IMR-90 (cell line): ENCODE measurements around the gene SPCS2. TPM values are rescaled to one million over a fixed set of nuclear protein-coding genes. Genes with fewer than 3 reads are reported as not detected.

Experiments
- ATAC-seq: fragments of 200-7000 bp; cut with Tn5 transposase; 2 replicates; pipeline ENCODE4 v1.9.1; 2020; ENCODE audit warnings: low read depth, mild to moderate bottlenecking, moderate library complexity
- BruUV-seq: library from RNA; stranded (reverse); fragments of 400-500 nt; replicated peaks from 2 replicates; lab custom pipeline; 2021; lab: Mats Ljungman, UMichigan
- CTCF ChIA-PET: fragments of 300-600 bp; formaldehyde crosslinking; extraction: SDS; loops from one replicate; lab custom pipeline; 2021; ENCODE audit warnings: antibody characterized with exemption; lab: Yijun Ruan, JAX
- POLR2A ChIA-PET: fragments of 300-600 bp; sonication (Branson Sonifier 250); formaldehyde crosslinking; loops from one replicate; lab custom pipeline; 2022; ENCODE audit warnings: antibody characterized with exemption; ENCODE audit not compliant: unreplicated experiment; lab: Charles Lee
- DNase-seq: peaks from one replicate; pipeline ENCODE4 v3.0.0; 2013
- H2AFZ ChIP-seq: replicated peaks from 2 replicates; pipeline ENCODE3; 2013; ENCODE audit warnings: low read length, mild to moderate bottlenecking; ENCODE audit not compliant: poor library complexity
- H2AK5ac ChIP-seq: 2 replicates; pipeline ENCODE4 v1.6.1; 2013; ENCODE audit warnings: low read depth, low read length, inconsistent platforms
- H2AK9ac ChIP-seq: replicated peaks from 2 replicates; pipeline ENCODE3; 2013; ENCODE audit warnings: mild to moderate bottlenecking, low read depth, low read length, moderate library complexity; ENCODE audit not compliant: poor library complexity
- H2BK120ac ChIP-seq: 2 replicates; pipeline ENCODE4 v1.6.1; 2013; ENCODE audit warnings: low read depth, low read length, inconsistent platforms
- H2BK15ac ChIP-seq: 3 replicates; pipeline ENCODE4 v1.6.1; 2013; ENCODE audit warnings: low read depth, low read length, inconsistent platforms
- H2BK20ac ChIP-seq: 2 replicates; pipeline ENCODE4 v1.6.1; 2013; ENCODE audit warnings: low read depth, mild to moderate bottlenecking, inconsistent platforms, low read length, moderate library complexity
- H2BK5ac ChIP-seq: 2 replicates; pipeline ENCODE4 v1.6.1; 2013; ENCODE audit warnings: mild to moderate bottlenecking, low read depth, low read length, inconsistent platforms; ENCODE audit not compliant: poor library complexity, severe bottlenecking
- H3K14ac ChIP-seq: replicated peaks from 2 replicates; pipeline ENCODE4 v1.6.1; 2013; ENCODE audit warnings: low read depth, low read length, inconsistent platforms
- H3K18ac ChIP-seq: 2 replicates; pipeline ENCODE4 v1.6.1; 2013; ENCODE audit warnings: low read depth, low read length, control low read depth
- H3K23ac ChIP-seq: 2 replicates; pipeline ENCODE4 v1.6.1; 2013; ENCODE audit warnings: low read depth, low read length, inconsistent platforms
- H3K27ac ChIP-seq: 2 replicates; pipeline ENCODE4 v1.5.1; 2013; ENCODE audit warnings: mild to moderate bottlenecking, control low read depth, low read length; ENCODE audit not compliant: insufficient read depth
- H3K27me3 ChIP-seq: 2 replicates; pipeline ENCODE4 v1.6.1; 2013; ENCODE audit warnings: low read length; ENCODE audit not compliant: control insufficient read depth, insufficient read depth
- H3K36me3 ChIP-seq: 2 replicates; pipeline ENCODE4 v1.6.1; 2013; ENCODE audit warnings: low read length, mixed read lengths; ENCODE audit not compliant: control insufficient read depth, insufficient read depth
- H3K4ac ChIP-seq: 2 replicates; pipeline ENCODE4 v1.6.1; 2013; ENCODE audit warnings: low read depth, low read length, inconsistent platforms
- H3K4me1 ChIP-seq: 2 replicates; pipeline ENCODE4 v1.6.1; 2013; ENCODE audit warnings: low read length, mixed read lengths; ENCODE audit not compliant: control insufficient read depth, insufficient read depth
- H3K4me2 ChIP-seq: 2 replicates; pipeline ENCODE4 v1.6.1; 2013; ENCODE audit warnings: low read depth, mild to moderate bottlenecking, control low read depth, low read length, moderate library complexity
- H3K4me3 ChIP-seq: 2 replicates; pipeline ENCODE4 v1.5.1; 2013; ENCODE audit warnings: low read depth, mild to moderate bottlenecking, control low read depth, low read length, moderate library complexity; ENCODE audit not compliant: insufficient read depth
- H3K56ac ChIP-seq: 2 replicates; pipeline ENCODE4 v1.6.1; 2013; ENCODE audit warnings: low read length, inconsistent platforms; ENCODE audit not compliant: insufficient read depth; ENCODE audit errors: extremely low read depth
- H3K79me1 ChIP-seq, 2 experiments: 2 replicates each; pipeline ENCODE4 v1.6.1; 2013; ENCODE audit warnings: low read length in 2 of 2, inconsistent platforms in 1 of 2, low read depth in 1 of 2
- H3K9ac ChIP-seq: 2 replicates; pipeline ENCODE4 v1.6.1; 2013; ENCODE audit warnings: low read depth, low read length, control low read depth
- H3K9me1 ChIP-seq: 2 replicates; pipeline ENCODE4 v1.6.1; 2013; ENCODE audit warnings: low read length, inconsistent platforms; ENCODE audit not compliant: insufficient read depth
- H3K9me3 ChIP-seq: 2 replicates; pipeline ENCODE4 v1.6.1; 2013; ENCODE audit warnings: low read length; ENCODE audit not compliant: control insufficient read depth, insufficient read depth
- H4K20me1 ChIP-seq: 2 replicates; pipeline ENCODE4 v1.6.1; 2013; ENCODE audit warnings: low read length, inconsistent platforms; ENCODE audit not compliant: insufficient read depth
- H4K5ac ChIP-seq: 2 replicates; pipeline ENCODE4 v1.6.1; 2013; ENCODE audit warnings: mild to moderate bottlenecking, low read depth, low read length, control low read depth
- H4K8ac ChIP-seq, 2 experiments: 2 replicates each; pipeline ENCODE4 v1.6.1; 2013; ENCODE audit warnings: low read depth in 2 of 2, low read length in 2 of 2, control low read depth in 1 of 2, inconsistent platforms in 1 of 2
- H4K91ac ChIP-seq: 2 replicates; pipeline ENCODE4 v1.6.1; 2013; ENCODE audit warnings: low read depth, low read length, inconsistent platforms; ENCODE audit not compliant: insufficient read depth
- BHLHE40 ChIP-seq: fragments of 150-350 bp; IDR thresholded peaks from 2 replicates; pipeline ENCODE4 v1.6.1; 2016; ENCODE audit warnings: mild to moderate bottlenecking, low read depth, low read length
- CTCF ChIP-seq: conservative IDR thresholded peaks from 2 replicates; pipeline ENCODE4 v1.5.1; 2012; ENCODE audit warnings: mild to moderate bottlenecking, low read depth, low read length, improper control_type of control experiment
- FOS ChIP-seq: fragments of 150-350 bp; IDR thresholded peaks from 2 replicates; pipeline ENCODE4 v1.6.1; 2016; ENCODE audit warnings: low read depth, low read length
- RCOR1 ChIP-seq: IDR thresholded peaks from 2 replicates; pipeline ENCODE4 v1.6.1; 2012; ENCODE audit warnings: mild to moderate bottlenecking, low read length, improper control_type of control experiment; ENCODE audit not compliant: insufficient replicate concordance
- RFX5 ChIP-seq: IDR thresholded peaks from 2 replicates; pipeline ENCODE4 v1.8.0; 2012; ENCODE audit warnings: low read depth, mild to moderate bottlenecking, low read length, moderate library complexity
- WGBS, 2 experiments: methylation state at CpG; one replicate each; pipeline versions ENCODE4 v1.1.5 to v1.1.7; 2013; ENCODE audit warnings: missing lambda C conversion rate in 2 of 2; ENCODE audit not compliant: insufficient read length in 1 of 2; ENCODE audit errors: extremely low coverage in 2 of 2; 5-methylcytosine and 5-hydroxymethylcytosine counted together
- dilution Hi-C: fragments of 300-500 bp; cut with HindIII; formaldehyde crosslinking; loops from one replicate; pipeline ENCODE4 v1.14.3; 2018; ENCODE audit warnings: low sequenced_read_pairs; ENCODE audit not compliant: unreplicated experiment
- in situ Hi-C: fragments of 300-500 bp; cut with MboI; formaldehyde crosslinking; loops from 3 replicates; pipeline ENCODE4 v1.14.3; 2019; ENCODE audit warnings: low sequenced_read_pairs, inconsistent platforms, mixed read lengths
- intact Hi-C: fragments of 100-400 bp; cut with micrococcal nuclease; formaldehyde crosslinking; loops from 2 replicates; pipeline ENCODE4 v1.10.0; 2022
- polyA plus RNA-seq, 3 experiments: library from polyadenylated mRNA; depleted of rRNA; stranded (reverse); fragments of >200 nt; gene quantifications; 2 replicates each; pipeline ENCODE4 v1.2.3, GENCODE V29; 2012; ENCODE audit warnings: low replicate concordance in 1 of 3
- total RNA-seq: library from RNA; depleted of rRNA; stranded (reverse); fragments of >200 nt; gene quantifications from 2 replicates; pipeline ENCODE4 v1.2.3, GENCODE V29; 2012
- TF ChIP-seq, protein P1 (sequence below): fragments of 150-350 bp; IDR thresholded peaks from 2 replicates; pipeline ENCODE4 v1.6.1; 2016; ENCODE audit warnings: low read depth, mild to moderate bottlenecking, low read length, moderate library complexity, borderline replicate concordance

Gene SPCS2
- total and polyA plus RNA-seq, 2 of the 4 experiments (the other 2 are of a cell fraction): 15.4 to 76.0 TPM

DNA sequence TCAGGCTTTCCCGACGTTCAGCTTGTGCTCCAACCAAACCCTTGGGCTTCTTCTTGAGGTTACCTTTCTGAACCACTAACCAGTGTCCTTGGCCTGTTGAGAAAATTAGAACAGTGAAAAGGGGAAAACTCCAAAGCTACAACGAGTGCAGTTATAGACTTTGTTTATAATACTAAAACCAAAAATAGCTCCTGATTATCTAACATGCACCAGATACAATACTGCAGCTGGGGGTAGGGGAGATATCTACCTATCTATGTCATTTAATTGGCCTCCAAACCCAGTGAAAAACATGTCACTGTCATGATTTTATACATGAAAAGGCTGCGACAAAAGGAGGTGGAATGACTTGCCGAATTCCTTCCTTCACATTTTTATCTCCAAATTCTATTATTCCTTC, 12.1 kb upstream of the SPCS2 start:
- no peak overlapping the region for H3K27ac ChIP-seq
- no peaks in the 10 kb centered on the region for H3K27me3 ChIP-seq
- no peak overlapping the region for H3K4me3 ChIP-seq
- ChIA-PET CTCF (no interaction called here), POLR2A (no interaction called here)
- 0 out of 2 replicates have a peak overlapping the region, but pooled peaks have one; percentile 8 for H2AK5ac ChIP-seq
- peaks cover 11% of the 10 kb centered on the region for H3K36me3 ChIP-seq
- H3K4me1 ChIP-seq: peaks cover 11% of the 10 kb centered on the region
- H4K5ac ChIP-seq: no peak overlapping the region
- TF ChIP-seq RFX5: no peak
- TF ChIP-seq FOS: no peak
- TF ChIP-seq, protein P1, sequence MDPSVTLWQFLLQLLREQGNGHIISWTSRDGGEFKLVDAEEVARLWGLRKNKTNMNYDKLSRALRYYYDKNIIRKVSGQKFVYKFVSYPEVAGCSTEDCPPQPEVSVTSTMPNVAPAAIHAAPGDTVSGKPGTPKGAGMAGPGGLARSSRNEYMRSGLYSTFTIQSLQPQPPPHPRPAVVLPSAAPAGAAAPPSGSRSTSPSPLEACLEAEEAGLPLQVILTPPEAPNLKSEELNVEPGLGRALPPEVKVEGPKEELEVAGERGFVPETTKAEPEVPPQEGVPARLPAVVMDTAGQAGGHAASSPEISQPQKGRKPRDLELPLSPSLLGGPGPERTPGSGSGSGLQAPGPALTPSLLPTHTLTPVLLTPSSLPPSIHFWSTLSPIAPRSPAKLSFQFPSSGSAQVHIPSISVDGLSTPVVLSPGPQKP: no peak
- no peak for TF ChIP-seq CTCF
- no peak for TF ChIP-seq BHLHE40
- no peak for TF ChIP-seq RCOR1
- H3K23ac ChIP-seq: no peak overlapping the region
- H3K79me1 ChIP-seq: peaks cover 0 to 19% of the 10 kb centered on the region in 2 experiments; a peak in 1 of 4 replicates
- H2BK15ac ChIP-seq: no peak overlapping the region
- no peak overlapping the region; the same call in 1 of the 2 replicates for H3K14ac ChIP-seq
- H4K8ac ChIP-seq: no peak overlapping the region
- H2BK120ac ChIP-seq: no peak overlapping the region
- WGBS, 2 experiments: no CpG with 5 or more reads among the region's 5 CpGs
- peak overlapping the region; percentile 15; the same call in 1 of the 2 replicates for H2BK20ac ChIP-seq
- intact Hi-C loops: no loop called here
- peak overlapping the region; percentile 1; the same call in 1 of the 2 replicates for H3K4ac ChIP-seq
- H3K56ac ChIP-seq: no peak overlapping the region
- H4K91ac ChIP-seq: no peak overlapping the region
- no peak overlapping the region for H2AK9ac ChIP-seq
- no TSS peak for BruUV-seq
- DNase-seq (no peak), ATAC-seq (no peak)
- no peak overlapping the region for H3K18ac ChIP-seq
- in situ Hi-C loops: no loop called here
- H3K4me2 ChIP-seq: no peak overlapping the region
- no peak overlapping the region for H3K9ac ChIP-seq
- H3K9me1 ChIP-seq: peaks cover 11% of the 10 kb centered on the region
- H3K9me3 ChIP-seq: no peaks in the 10 kb centered on the region
- no peaks in the 10 kb centered on the region for H4K20me1 ChIP-seq
- H2BK5ac ChIP-seq: no peak overlapping the region
- dilution Hi-C loops: no loop called here
- no peak overlapping the region for H2AFZ ChIP-seq
